ENCODE measurements around the gene TMEM178A. TPM values are rescaled to one million over a fixed set of nuclear protein-coding genes. Genes with fewer than 3 reads are reported as not detected.

TMEM178A gene
- total and polyA plus RNA-seq, 2 of the 8 experiments (the other 6 are each of a cell fraction or from before 2014, with no cell fraction given), result 11.2 to 14.9 TPM

DNA sequence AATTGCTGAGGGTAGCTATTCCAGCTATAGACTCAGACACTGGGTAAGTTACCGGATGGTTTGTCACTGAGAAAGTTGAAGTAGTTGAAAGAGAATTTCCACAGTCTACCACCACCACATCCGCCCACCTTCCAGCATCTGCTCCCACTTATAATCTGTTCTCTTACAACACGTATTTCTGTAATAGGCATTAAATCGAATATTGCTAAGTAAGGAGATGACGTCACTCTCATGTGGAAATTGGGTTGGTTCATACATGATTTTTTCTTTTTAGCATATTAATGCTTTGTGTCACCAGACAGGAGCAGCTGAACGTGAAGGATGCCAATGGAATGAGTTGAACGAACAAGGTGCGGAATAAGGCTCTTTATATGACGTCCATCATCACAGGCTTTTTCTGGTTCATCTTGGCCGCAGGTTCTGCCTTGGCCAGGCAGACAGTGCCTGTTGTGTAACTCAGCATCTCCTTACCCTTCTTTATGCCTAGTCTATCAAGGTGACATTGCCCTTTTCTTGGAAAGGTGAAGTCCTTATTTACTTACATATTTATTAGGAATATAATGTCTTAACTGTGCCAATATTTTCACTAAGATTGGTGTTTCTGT is 67.5 kb downstream of the TMEM178A start:
- H3K56ac ChIP-seq (replicated peaks; ENCODE audit: insufficient read length, low read depth, low read length), result no peak overlapping the region
- H3K4me3 ChIP-seq (ENCODE audit: extremely low read depth in 1 of 4, insufficient read depth in 2 of 4, low read depth in 3 of 4, low read length in 4 of 4), result no peak overlapping the region
- H3K4ac ChIP-seq (replicated peaks; ENCODE audit: insufficient read length, low read depth, low read length), result no peak overlapping the region
- H3K9me3 ChIP-seq (ENCODE audit: insufficient read depth in 2 of 2, low read depth in 1 of 2, low read length in 1 of 2), result no peaks in the 10 kb centered on the region
- H3K79me2 ChIP-seq (ENCODE audit: control insufficient read depth in 1 of 2, insufficient read depth in 2 of 2, low read length in 2 of 2), result peaks cover 0 to 12% of the 10 kb centered on the region in 2 experiments; a peak in 2 of 4 replicates
- no peak overlapping the region for H3K14ac ChIP-seq (ENCODE audit: insufficient read length)
- H2AK5ac ChIP-seq (ENCODE audit: low read depth, low read length), result no peak overlapping the region
- peaks cover 6 to 10% (median 7%) of the 10 kb centered on the region in 4 experiments; a peak in 4 of 7 replicates for H3K4me1 ChIP-seq (replicated peaks in 1 of 4; ENCODE audit: control insufficient read depth in 3 of 4, insufficient read depth in 4 of 4, low read length in 3 of 4)
- H3K27me3 ChIP-seq (replicated peaks in 1 of 4; ENCODE audit: control insufficient read depth in 3 of 4, extremely low read depth in 1 of 4, insufficient read depth in 3 of 4, low read length in 3 of 4), result no peaks in the 10 kb centered on the region
- no peak overlapping the region for H3K9ac ChIP-seq (replicated peaks in 1 of 4; ENCODE audit: extremely low read depth in 1 of 4, low read depth in 3 of 4, low read length in 3 of 4)
- no peaks in the 10 kb centered on the region; the same call in 1 of the 2 replicates for H3K79me1 ChIP-seq (ENCODE audit: low read depth, low read length)
- no peak for TF ChIP-seq CHD1 (IDR thresholded peaks at IDR 0.05; ENCODE audit: low read depth, low read length)
- TF ChIP-seq, protein P1, sequence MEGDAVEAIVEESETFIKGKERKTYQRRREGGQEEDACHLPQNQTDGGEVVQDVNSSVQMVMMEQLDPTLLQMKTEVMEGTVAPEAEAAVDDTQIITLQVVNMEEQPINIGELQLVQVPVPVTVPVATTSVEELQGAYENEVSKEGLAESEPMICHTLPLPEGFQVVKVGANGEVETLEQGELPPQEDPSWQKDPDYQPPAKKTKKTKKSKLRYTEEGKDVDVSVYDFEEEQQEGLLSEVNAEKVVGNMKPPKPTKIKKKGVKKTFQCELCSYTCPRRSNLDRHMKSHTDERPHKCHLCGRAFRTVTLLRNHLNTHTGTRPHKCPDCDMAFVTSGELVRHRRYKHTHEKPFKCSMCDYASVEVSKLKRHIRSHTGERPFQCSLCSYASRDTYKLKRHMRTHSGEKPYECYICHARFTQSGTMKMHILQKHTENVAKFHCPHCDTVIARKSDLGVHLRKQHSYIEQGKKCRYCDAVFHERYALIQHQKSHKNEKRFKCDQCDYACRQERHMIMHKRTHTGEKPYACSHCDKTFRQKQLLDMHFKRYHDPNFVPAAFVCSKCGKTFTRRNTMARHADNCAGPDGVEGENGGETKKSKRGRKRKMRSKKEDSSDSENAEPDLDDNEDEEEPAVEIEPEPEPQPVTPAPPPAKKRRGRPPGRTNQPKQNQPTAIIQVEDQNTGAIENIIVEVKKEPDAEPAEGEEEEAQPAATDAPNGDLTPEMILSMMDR (IDR thresholded peaks at IDR 0.05; ENCODE audit: control extremely low read depth in 1 of 3, insufficient read depth in 1 of 3, low read depth in 1 of 3, low read length in 3 of 3), result no peak
- no peak for TF ChIP-seq CBX8 (IDR thresholded peaks at IDR 0.05; ENCODE audit: borderline replicate concordance, low read depth, low read length)
- no peak for TF ChIP-seq HDAC6 (IDR thresholded peaks at IDR 0.05; ENCODE audit: low read depth, low read length)
- no peak for TF ChIP-seq MAFK (IDR thresholded peaks at IDR 0.05; ENCODE audit: low read depth, low read length)
- no peak for TF ChIP-seq HDAC2 (IDR thresholded peaks at IDR 0.05; ENCODE audit: borderline replicate concordance in 1 of 2, low read depth in 2 of 2, low read length in 2 of 2)
- TF ChIP-seq POLR2A (IDR thresholded peaks at IDR 0.05; ENCODE audit: control extremely low read depth in 1 of 2, low read depth in 2 of 2, low read length in 2 of 2), result no peak
- 88% methylated on average over 10 of the region's 10 CpGs; no CpG with 5 or more reads in 1 of the 2 experiments for WGBS, 2 experiments (ENCODE audit: extremely low coverage in 1 of 2, insufficient coverage in 1 of 2, insufficient read length in 1 of 2, insufficient replicate concordance in 2 of 2, low coverage in 1 of 2, low lambda C conversion rate in 2 of 2, missing lambda C conversion rate in 1 of 2)
- no peak overlapping the region for H3K27ac ChIP-seq (ENCODE audit: low read depth, low read length)
- FAIRE-seq (no peak), DNase-seq (ENCODE audit: low read depth in 1 of 2, low spot score in 2 of 2) (no peak)
- no peak overlapping the region for H2BK15ac ChIP-seq (ENCODE audit: low read length)
- no peak overlapping the region for H2BK20ac ChIP-seq (ENCODE audit: low read length)
- H2AFZ ChIP-seq (ENCODE audit: low read length), result no peak overlapping the region
- CTCF ChIA-PET (ENCODE audit: partially characterized antibody), result interaction anchor here (0.6 to 9.8 kb wide), 10 partner anchors 9 to 504 kb away, joined by 3 to 109 read pairs (median 5); no protein-coding TSS in a partner anchor
- H3K4me2 ChIP-seq (ENCODE audit: insufficient read depth in 1 of 2, low read depth in 2 of 2, low read length in 2 of 2), result no peak overlapping the region
- H4K5ac ChIP-seq (ENCODE audit: insufficient read length, low read depth, low read length), result no peak overlapping the region
- peaks cover 0 to 5% of the 10 kb centered on the region in 2 experiments for H4K20me1 ChIP-seq (replicated peaks in 1 of 2; ENCODE audit: control insufficient read depth in 1 of 2, insufficient read depth in 2 of 2, low read length in 2 of 2)
- peaks cover 2 to 15% (median 12%) of the 10 kb centered on the region in 4 experiments; a peak in 5 of 8 replicates for H3K36me3 ChIP-seq (ENCODE audit: control insufficient read depth in 2 of 4, insufficient read depth in 4 of 4, low read length in 3 of 4)
- no peaks in the 10 kb centered on the region for H3K23me2 ChIP-seq (ENCODE audit: low read depth, low read length)
- no peak overlapping the region for H3K23ac ChIP-seq (ENCODE audit: insufficient read length)
- no peak overlapping the region for H2BK5ac ChIP-seq (ENCODE audit: low read depth, low read length)
- H4K8ac ChIP-seq (ENCODE audit: extremely low read depth, insufficient read depth, low read length), result no peak overlapping the region
- no peak overlapping the region for H4K91ac ChIP-seq (replicated peaks; ENCODE audit: insufficient read length, low read length)
- H2BK12ac ChIP-seq (ENCODE audit: low read depth, low read length), result no peak overlapping the region
- H2BK120ac ChIP-seq (replicated peaks; ENCODE audit: low read depth, low read length), result no peak overlapping the region
- POLR2A ChIA-PET (ENCODE audit: partially characterized antibody), result interaction anchor here (0.6 kb wide), 1 partner anchor 8 kb away, joined by 3 read pairs; no protein-coding TSS in a partner anchor
- no peak overlapping the region for H3K18ac ChIP-seq (ENCODE audit: extremely low read depth, low read length)

Measured in H1 (cell line).